Measurements from ENCODE around the gene TICAM2.

DNA sequence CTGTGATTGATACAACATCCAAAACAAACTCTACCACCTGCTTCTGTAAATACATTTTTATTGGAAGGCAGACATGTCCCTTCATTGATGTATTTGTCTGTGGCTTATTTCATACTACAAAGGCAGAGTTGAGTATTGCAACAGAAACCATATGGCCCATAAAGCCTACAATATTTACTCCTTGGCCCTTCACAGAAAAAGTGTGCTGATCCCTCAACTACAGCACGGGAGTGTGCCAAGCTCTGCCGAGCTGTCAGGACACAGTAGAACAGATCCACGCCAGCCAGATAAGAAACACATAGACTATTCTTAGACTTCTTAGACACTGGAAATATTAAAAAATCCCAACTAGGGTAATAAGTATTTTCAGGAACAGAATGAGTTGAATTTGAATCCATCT, 13.2 kb downstream of the TICAM2 start:
- TF ChIP-seq, protein P1, sequence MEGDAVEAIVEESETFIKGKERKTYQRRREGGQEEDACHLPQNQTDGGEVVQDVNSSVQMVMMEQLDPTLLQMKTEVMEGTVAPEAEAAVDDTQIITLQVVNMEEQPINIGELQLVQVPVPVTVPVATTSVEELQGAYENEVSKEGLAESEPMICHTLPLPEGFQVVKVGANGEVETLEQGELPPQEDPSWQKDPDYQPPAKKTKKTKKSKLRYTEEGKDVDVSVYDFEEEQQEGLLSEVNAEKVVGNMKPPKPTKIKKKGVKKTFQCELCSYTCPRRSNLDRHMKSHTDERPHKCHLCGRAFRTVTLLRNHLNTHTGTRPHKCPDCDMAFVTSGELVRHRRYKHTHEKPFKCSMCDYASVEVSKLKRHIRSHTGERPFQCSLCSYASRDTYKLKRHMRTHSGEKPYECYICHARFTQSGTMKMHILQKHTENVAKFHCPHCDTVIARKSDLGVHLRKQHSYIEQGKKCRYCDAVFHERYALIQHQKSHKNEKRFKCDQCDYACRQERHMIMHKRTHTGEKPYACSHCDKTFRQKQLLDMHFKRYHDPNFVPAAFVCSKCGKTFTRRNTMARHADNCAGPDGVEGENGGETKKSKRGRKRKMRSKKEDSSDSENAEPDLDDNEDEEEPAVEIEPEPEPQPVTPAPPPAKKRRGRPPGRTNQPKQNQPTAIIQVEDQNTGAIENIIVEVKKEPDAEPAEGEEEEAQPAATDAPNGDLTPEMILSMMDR (IDR thresholded peaks at IDR 0.05; ENCODE audit: insufficient read depth, low read length, poor library complexity, severe bottlenecking), result no peak
- no peak for TF ChIP-seq EZH2phosphoT487 (conservative IDR thresholded peaks at IDR 0.05; ENCODE audit: low read length)
